ENCODE results near the gene RAG2.

DNA sequence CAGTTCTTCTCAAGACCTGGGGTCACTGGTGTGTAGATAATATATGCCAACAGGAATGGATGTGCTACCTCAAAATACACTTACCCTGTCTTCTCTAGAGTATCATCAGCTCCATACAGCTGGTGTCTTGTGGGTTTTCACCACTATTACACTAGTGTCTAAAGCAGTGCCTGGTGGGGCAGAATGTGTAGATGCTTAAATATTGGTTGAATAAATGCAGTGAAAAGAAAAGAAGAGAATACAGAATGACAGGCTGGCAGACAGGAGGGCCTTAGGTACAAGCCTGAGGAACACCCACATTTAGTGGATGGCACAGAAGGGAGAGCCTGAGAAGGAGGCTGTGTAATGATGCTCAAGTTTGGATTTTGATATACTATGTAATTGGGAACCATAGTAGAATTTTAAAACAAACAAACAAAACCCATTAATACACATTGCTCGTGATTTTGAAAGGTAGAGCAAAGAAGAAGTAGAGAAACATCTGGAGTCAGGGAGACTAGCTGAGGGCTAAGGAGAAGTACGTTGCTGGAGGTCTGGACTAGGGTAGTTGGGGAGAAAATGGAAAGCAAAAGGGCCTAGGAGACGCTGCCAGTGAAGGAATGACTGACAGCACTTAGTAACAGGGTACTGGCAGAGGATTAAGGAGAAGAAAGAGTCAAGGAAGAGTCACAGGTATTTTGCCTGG is 20.5 kb upstream of the RAG2 start:
- no peak for TF ChIP-seq CTCF (IDR thresholded peaks at IDR 0.05)
- no peak for TF ChIP-seq POLR2A (IDR thresholded peaks at IDR 0.05)

Measured in breast epithelium (tissue), 3 donors.